Suppressor macrophage (primary cell): ENCODE measurements around the gene MED13.
A peak's percentile ranks its signal among the peaks of the same experiment; 100 is the strongest.

Experiments used
- DNase-seq, 4 experiments: peaks; one replicate each; pipeline ENCODE4 v3.0.0-alpha.2; 2020 to 2022
- total RNA-seq, 17 experiments: gene quantifications; one replicate each; lab custom pipeline; 2026; ENCODE audit warnings: mixed read lengths in 6 of 17, inconsistent platforms in 3 of 17; lab: John Stamatoyannopoulos, UW

Gene MED13
- 125 to 474 (median 242) reads per million in 17 experiments for total RNA-seq

- DNase-seq = peak; percentile 29 to 68 (median 47)
These were observed at the start of gene MED13 for GRCh38 chr17:62064791-62065563. TSS of gene MED13 (minus strand) at chr17:62065278. CDS start at chr17:62065205, 73 bp downstream.

- no peak for DNase-seq
These were observed 47.2 kb upstream of the MED13 start for GRCh38 chr17:62112229-62112628.

- peak; percentile 26 to 62 (median 56) for DNase-seq
These were observed 46.6 kb upstream of the MED13 start for GRCh38 chr17:62111562-62112171.

- no peak for DNase-seq
These were observed 45.9 kb upstream of the MED13 start for GRCh38 chr17:62110923-62111484.

GRCh38 chr17:62109924-62110323 is 44.8 kb upstream of the MED13 start:
- DNase-seq = no peak

- peak; percentile 72 to 86 (median 84) for DNase-seq
These were observed 44.4 kb upstream of the MED13 start for GRCh38 chr17:62109378-62109902.

GRCh38 chr17:62105861-62106260 is 40.8 kb upstream of the MED13 start:
- no peak for DNase-seq

- DNase-seq = peak in 3 of 4 experiments; percentile 18 to 44 (median 26)
These were observed 40.3 kb upstream of the MED13 start for GRCh38 chr17:62105357-62105756.

GRCh38 chr17:62101515-62101914 is 36.4 kb upstream of the MED13 start:
- DNase-seq = no peak

GRCh38 chr17:62101090-62101489 is 36.0 kb upstream of the MED13 start:
- DNase-seq = no peak

GRCh38 chr17:62100055-62100454 is 35.0 kb upstream of the MED13 start:
- DNase-seq = no peak

- DNase-seq = no peak
These were observed 34.5 kb upstream of the MED13 start for GRCh38 chr17:62099532-62099931.

- DNase-seq = peak in 3 of 4 experiments; percentile 41 to 66 (median 43)
These were observed 33.6 kb upstream of the MED13 start for GRCh38 chr17:62098623-62099231.

GRCh38 chr17:62096401-62096670 is 31.3 kb upstream of the MED13 start:
- DNase-seq = no peak

GRCh38 chr17:62094175-62094574 is 29.1 kb upstream of the MED13 start:
- no peak for DNase-seq

- peak in 3 of 4 experiments; percentile 8 to 48 (median 34) for DNase-seq
These were observed 28.4 kb upstream of the MED13 start for GRCh38 chr17:62093188-62094155.

- no peak for DNase-seq
These were observed 27.7 kb upstream of the MED13 start for GRCh38 chr17:62092784-62093183.

- DNase-seq = no peak
These were observed 26.7 kb upstream of the MED13 start for GRCh38 chr17:62091804-62092203.

GRCh38 chr17:62090868-62091267 is 25.8 kb upstream of the MED13 start:
- DNase-seq = no peak

GRCh38 chr17:62090021-62090824 is 25.1 kb upstream of the MED13 start:
- DNase-seq = no peak

GRCh38 chr17:62089334-62089733 is 24.3 kb upstream of the MED13 start:
- DNase-seq = no peak
